ENCODE results near the gene GRAMD1B.

Gene GRAMD1B

GRCh38 chr11:123525511-123525918 is 95.4 kb downstream of the GRAMD1B start:
- no peak overlapping the region for H3K27ac ChIP-seq
- DNase-seq (ENCODE audit: low read depth, low spot score): no peak

- no peak overlapping the region for H3K27ac ChIP-seq
- no peak for DNase-seq (ENCODE audit: low read depth, low spot score)
Measured at GRCh38 chr11:123526027-123526805, 96.1 kb downstream of the GRAMD1B start.

- H3K27ac ChIP-seq: no peak overlapping the region
- DNase-seq (ENCODE audit: low read depth, low spot score): no peak
Measured at GRCh38 chr11:123526918-123527317, 96.8 kb downstream of the GRAMD1B start.

- no peak overlapping the region for H3K27ac ChIP-seq
- DNase-seq (ENCODE audit: low read depth, low spot score): no peak
Measured at GRCh38 chr11:123527526-123527925, 97.5 kb downstream of the GRAMD1B start.

- no peak overlapping the region for H3K27ac ChIP-seq
- no peak for DNase-seq (ENCODE audit: low read depth, low spot score)
Measured at GRCh38 chr11:123527947-123528346, 97.9 kb downstream of the GRAMD1B start.

- DNase-seq (ENCODE audit: low read depth, low spot score): no peak
- no peak overlapping the region for H3K27ac ChIP-seq
Measured at GRCh38 chr11:123531325-123531724, 101.3 kb downstream of the GRAMD1B start.

GRCh38 chr11:123532131-123532530 is 102.1 kb downstream of the GRAMD1B start:
- no peak overlapping the region for H3K27ac ChIP-seq
- no peak for DNase-seq (ENCODE audit: low read depth, low spot score)

GRCh38 chr11:123535401-123535800 is 105.3 kb downstream of the GRAMD1B start:
- H3K27ac ChIP-seq: no peak overlapping the region
- no peak for DNase-seq (ENCODE audit: low read depth, low spot score)

GRCh38 chr11:123536690-123537437 is 106.8 kb downstream of the GRAMD1B start:
- no peak overlapping the region for H3K27ac ChIP-seq
- DNase-seq (ENCODE audit: low read depth, low spot score): no peak

- DNase-seq (ENCODE audit: low read depth, low spot score): no peak
- no peak overlapping the region for H3K27ac ChIP-seq
Measured at GRCh38 chr11:123537726-123538125, 107.7 kb downstream of the GRAMD1B start.

GRCh38 chr11:123543797-123544196 is 113.7 kb downstream of the GRAMD1B start:
- peak; percentile 31 for DNase-seq (ENCODE audit: low read depth, low spot score)

GRCh38 chr11:123544631-123545375 is 114.7 kb downstream of the GRAMD1B start:
- DNase-seq (ENCODE audit: low read depth, low spot score): no peak
- no peak overlapping the region for H3K27ac ChIP-seq

More at GRCh38 chr11:123543797-123544196, 113.7 kb downstream of the GRAMD1B start:
- no peak overlapping the region for H3K27ac ChIP-seq

- no peak overlapping the region for H3K27ac ChIP-seq
- no peak for DNase-seq (ENCODE audit: low read depth, low spot score)
Measured at GRCh38 chr11:123545726-123546270, 115.7 kb downstream of the GRAMD1B start.

- no peak overlapping the region for H3K27ac ChIP-seq
- no peak for DNase-seq (ENCODE audit: low read depth, low spot score)
Measured at GRCh38 chr11:123546515-123546914, 116.4 kb downstream of the GRAMD1B start.

- no peak for DNase-seq (ENCODE audit: low read depth, low spot score)
- no peak overlapping the region for H3K27ac ChIP-seq
Measured at GRCh38 chr11:123547180-123547579, 117.1 kb downstream of the GRAMD1B start.

- H3K27ac ChIP-seq: no peak overlapping the region
- DNase-seq (ENCODE audit: low read depth, low spot score): no peak
Measured at GRCh38 chr11:123548774-123549173, 118.7 kb downstream of the GRAMD1B start.

- DNase-seq (ENCODE audit: low read depth, low spot score): no peak
Measured at GRCh38 chr11:123549926-123550917, 120.2 kb downstream of the GRAMD1B start.

GRCh38 chr11:123551079-123551478 is 121.0 kb downstream of the GRAMD1B start:
- no peak for DNase-seq (ENCODE audit: low read depth, low spot score)
- no peak overlapping the region for H3K27ac ChIP-seq

More at GRCh38 chr11:123549926-123550917, 120.2 kb downstream of the GRAMD1B start:
- no peak overlapping the region for H3K27ac ChIP-seq

GRCh38 chr11:123556633-123557032 is 126.6 kb downstream of the GRAMD1B start:
- DNase-seq (ENCODE audit: low read depth, low spot score): no peak
- no peak overlapping the region for H3K27ac ChIP-seq
